GM12878 (cell line): ENCODE results near the gene C14orf93. TPM values are rescaled to one million over a fixed set of nuclear protein-coding genes. Genes with fewer than 3 reads are reported as not detected.

Experiments used
- ATAC-seq: fragments of 200-7000 bp; cut with Tn5 transposase; 3 replicates; pipeline ENCODE4 v1.9.1; 2020; ENCODE audit warnings: mild to moderate bottlenecking, moderate library complexity
- BruUV-seq: library from RNA; stranded (reverse); fragments of 400-500 nt; replicated peaks from 2 replicates; lab custom pipeline; 2021; lab: Mats Ljungman, UMichigan
- CTCF ChIA-PET: fragments of 300-600 bp; sonication (Branson Sonifier 250); formaldehyde crosslinking; extraction: SDS; loops from one replicate; lab custom pipeline; 2021; ENCODE audit warnings: inconsistent platforms; lab: Yijun Ruan, JAX
- POLR2A ChIA-PET: fragments of 350-600 bp; formaldehyde crosslinking; extraction: SDS; loops from one replicate; lab custom pipeline; 2021; ENCODE audit warnings: inconsistent platforms; lab: Charles Lee
- RAD21 ChIA-PET: fragments of 300-600 bp; sonication (Branson Sonifier 250); formaldehyde crosslinking; loops from one replicate; lab custom pipeline; 2023; ENCODE audit warnings: antibody characterized with exemption; ENCODE audit not compliant: unreplicated experiment; lab: Charles Lee
- SMC1A ChIA-PET: fragments of 300-600 bp; sonication (Branson Sonifier 250); formaldehyde crosslinking; loops from one replicate; lab custom pipeline; 2023; ENCODE audit not compliant: unreplicated experiment, uncharacterized antibody; lab: Charles Lee
- DNase-seq: peaks from one replicate; pipeline ENCODE4 v3.0.0-alpha.2; 2011; ENCODE audit warnings: low read depth, low spot score
- FAIRE-seq: peaks from 3 replicates; lab custom pipeline; 2011; peaks lifted over from hg19 to GRCh38; lab: Jason Lieb, UNC
- H2AFZ ChIP-seq: 2 replicates; pipeline ENCODE4 v1.6.0; 2011; ENCODE audit warnings: low read depth, low read length, control low read depth; ENCODE audit not compliant: control insufficient read depth
- H3K27ac ChIP-seq: 2 replicates; pipeline ENCODE4 v1.5.1; 2011; ENCODE audit warnings: control low read depth; ENCODE audit not compliant: control insufficient read depth, insufficient read depth
- H3K27me3 ChIP-seq, 2 experiments: replicated peaks in 1 of 2; 2 replicates each; pipeline versions ENCODE4 v1.6.0 to v1.6.1; 2011; ENCODE audit warnings: low read length in 1 of 2; ENCODE audit not compliant: control insufficient read depth in 2 of 2, insufficient read depth in 2 of 2
- H3K36me3 ChIP-seq, 2 experiments: 2 replicates each; pipeline ENCODE4 v1.5.1; 2011; ENCODE audit warnings: low read length in 1 of 2; ENCODE audit not compliant: control insufficient read depth in 2 of 2, insufficient read depth in 2 of 2
- H3K4me1 ChIP-seq: 2 replicates; pipeline ENCODE4 v1.6.1; 2011; ENCODE audit warnings: mild to moderate bottlenecking, low read length, moderate library complexity, mixed read lengths; ENCODE audit not compliant: control insufficient read depth, insufficient read depth
- H3K4me2 ChIP-seq: 2 replicates; pipeline ENCODE4 v1.6.0; 2011; ENCODE audit warnings: control low read depth; ENCODE audit not compliant: control insufficient read depth, insufficient read depth
- H3K4me3 ChIP-seq: fragments of 200-600 bp; sonication (generic); 2 replicates; pipeline ENCODE4 v1.5.1; 2016
- H3K79me2 ChIP-seq: 2 replicates; pipeline ENCODE4 v1.6.0; 2011; ENCODE audit warnings: low read length; ENCODE audit not compliant: control insufficient read depth, insufficient read depth
- H3K9ac ChIP-seq: 2 replicates; pipeline ENCODE4 v1.8.0; 2011; ENCODE audit warnings: low read length, control low read depth, mixed read lengths; ENCODE audit not compliant: control insufficient read depth, insufficient read depth
- H3K9me3 ChIP-seq: replicated peaks from 3 replicates; pipeline ENCODE4 v1.5.1; 2011; ENCODE audit warnings: mild to moderate bottlenecking, low read length; ENCODE audit not compliant: control insufficient read depth, insufficient read depth
- H4K20me1 ChIP-seq: 2 replicates; pipeline ENCODE4 v1.6.0; 2011; ENCODE audit not compliant: control insufficient read depth, insufficient read depth
- CTCF ChIP-seq, 3 experiments: IDR thresholded peaks in 2 of 3; conservative IDR thresholded peaks in 1 of 3; 2 replicates each; pipeline ENCODE4 v1.5.1; 2011; ENCODE audit warnings: low read depth in 3 of 3, low read length in 3 of 3, mild to moderate bottlenecking in 3 of 3, control low read depth in 2 of 3, moderate library complexity in 2 of 3, inconsistent platforms in 1 of 3, mixed read lengths in 1 of 3; ENCODE audit not compliant: control insufficient read depth in 2 of 3, insufficient read depth in 1 of 3; ENCODE audit errors: extremely low read depth in 1 of 3
- IRF3 ChIP-seq: fragments of 450-650 bp; IDR thresholded peaks from 2 replicates; pipeline ENCODE4 v1.6.1; 2014; ENCODE audit warnings: mild to moderate bottlenecking
- PAX5 ChIP-seq: IDR thresholded peaks from 2 replicates; pipeline ENCODE4 v1.6.1; 2011; ENCODE audit warnings: low read depth, low read length, borderline replicate concordance
- RAD21 ChIP-seq: IDR thresholded peaks from 2 replicates; pipeline ENCODE4 v1.6.1; 2011; ENCODE audit warnings: mild to moderate bottlenecking, low read depth, low read length, moderate library complexity; ENCODE audit not compliant: insufficient read depth
- SMC3 ChIP-seq: IDR thresholded peaks from 2 replicates; pipeline ENCODE4 v1.6.1; 2011; ENCODE audit warnings: low read length, improper control_type of control experiment, borderline replicate concordance
- WGBS: methylation state at CpG from one replicate; pipeline ENCODE4 v1.1.6; 2016; ENCODE audit warnings: low lambda C conversion rate; ENCODE audit not compliant: insufficient replicate concordance, insufficient coverage; ENCODE audit errors: missing lambda C conversion rate; 5-methylcytosine and 5-hydroxymethylcytosine counted together
- in situ Hi-C: fragments of 300-500 bp; cut with MboI; formaldehyde crosslinking; loops from 9 replicates; pipeline ENCODE4 v1.14.3; 2018; ENCODE audit warnings: mixed read lengths
- intact Hi-C: fragments of 100-400 bp; cut with micrococcal nuclease; formaldehyde crosslinking; loops from one replicate; pipeline ENCODE4 v1.14.2; 2022; ENCODE audit not compliant: unreplicated experiment
- polyA plus RNA-seq, 11 experiments: library from polyadenylated mRNA; depleted of rRNA in 4 of 11; unstranded in 6 of 11; stranded (reverse) in 5 of 11; fragments of >200 nt; fragmentation: Nextera tagmentation in 4 of 11; fragmentation: Illumina TruSeq in 1 of 11; extraction: Ambion mirVana in 4 of 11; extraction: Trizol in 1 of 11; gene quantifications; 1 replicate in 1 of 11; 2 replicates in 10 of 11; pipeline versions ENCODE4 v1.2.1 to v1.2.3, GENCODE V29; 2011 to 2016; ENCODE audit warnings: inconsistent platforms in 2 of 11, missing spikeins in 2 of 11, low read depth in 1 of 11
- total RNA-seq, 4 experiments: library from RNA; depleted of rRNA in 3 of 4; stranded (reverse); fragments of >200 nt in 3 of 4; fragmentation: Illumina TruSeq in 1 of 4; extraction: Trizol in 1 of 4; gene quantifications; 2 replicates each; pipeline versions ENCODE4 v1.2.1 to v1.2.3, GENCODE V29; 2013 to 2021

Gene C14orf93
- total and polyA plus RNA-seq, 10 of the 15 experiments (the other 5 are each of a cell fraction or from before 2014, with no cell fraction given) = 1.8 to 13.9 (median 10.2) TPM

- ChIA-PET SMC1A (interaction anchor here (1.1 to 8.7 kb wide), 3 partner anchors 60 to 77 kb away, joined by 4 to 156 read pairs (median 77); no protein-coding TSS in a partner anchor), RAD21 (interaction anchor here (0.9 to 10.8 kb wide), 8 partner anchors 17 to 215 kb away, joined by 3 to 224 read pairs (median 5); partner anchors contain the start of genes AJUBA and PRMT5), CTCF (interaction anchor here (0.8 to 18.3 kb wide), 11 partner anchors 8 to 125 kb away, joined by 3 to 853 read pairs (median 4); partner anchors contain the start of genes AJUBA, HAUS4 and PRMT5), POLR2A (interaction anchor here (0.9 kb wide), 1 partner anchor 60 kb away, joined by 4 read pairs; no protein-coding TSS in a partner anchor)
- Histone ChIP-seq H4K20me1 (no peaks in the 10 kb centered on the region), H3K79me2 (no peaks in the 10 kb centered on the region), H3K9me3 (no peaks in the 10 kb centered on the region), H3K27ac (no peak overlapping the region), H3K4me1 (peaks cover 12% of the 10 kb centered on the region), H3K4me3 (no peak overlapping the region), H2AFZ (no peak overlapping the region), H3K4me2 (no peak overlapping the region), H3K36me3 (peaks cover 4 to 5% of the 10 kb centered on the region in 2 experiments; a peak in 3 of 4 replicates), H3K27me3 (no peaks in the 10 kb centered on the region), H3K9ac (no peak overlapping the region)
- intact Hi-C loops = loop anchor here (1.0 kb wide), 1 partner anchor 60 kb away; no protein-coding TSS in a partner anchor
- no TSS peak for BruUV-seq
- in situ Hi-C loops = loop anchor here (5.0 kb wide), 1 partner anchor 62 kb away; no protein-coding TSS in a partner anchor
- WGBS = 48% methylated on average over 17 of the region's 17 CpGs
- DNase-seq (no peak), ATAC-seq (no peak), FAIRE-seq (no peak)
- TF ChIP-seq PAX5 = no peak
- TF ChIP-seq IRF3 = no peak
- peak; percentile 48; the same call in 1 of the 2 replicates for TF ChIP-seq SMC3
- peak; percentile 59 for TF ChIP-seq RAD21
- peak; percentile 50 to 55 (median 55); a peak in 5 of 6 replicates for TF ChIP-seq CTCF (IDR thresholded peaks at IDR 0.05 in 2 of 3, conservative IDR thresholded peaks at IDR 0.05 in 1 of 3; ENCODE audit: control insufficient read depth in 2 of 3, extremely low read depth in 1 of 3, insufficient read depth in 1 of 3, low read depth in 3 of 3, low read length in 3 of 3)
Observed at GRCh38 chr14:23054000-23054811, 44.3 kb upstream of the C14orf93 start.
